NCI-H1694 treated with DMSO at 0.1 percent for 48 hours (cell line): ENCODE measurements around the gene SSR1.

Experiments
- DNase-seq: peaks from one replicate; lab custom pipeline; 2025; lab: John Stamatoyannopoulos, UW

The SSR1 gene

DNA sequence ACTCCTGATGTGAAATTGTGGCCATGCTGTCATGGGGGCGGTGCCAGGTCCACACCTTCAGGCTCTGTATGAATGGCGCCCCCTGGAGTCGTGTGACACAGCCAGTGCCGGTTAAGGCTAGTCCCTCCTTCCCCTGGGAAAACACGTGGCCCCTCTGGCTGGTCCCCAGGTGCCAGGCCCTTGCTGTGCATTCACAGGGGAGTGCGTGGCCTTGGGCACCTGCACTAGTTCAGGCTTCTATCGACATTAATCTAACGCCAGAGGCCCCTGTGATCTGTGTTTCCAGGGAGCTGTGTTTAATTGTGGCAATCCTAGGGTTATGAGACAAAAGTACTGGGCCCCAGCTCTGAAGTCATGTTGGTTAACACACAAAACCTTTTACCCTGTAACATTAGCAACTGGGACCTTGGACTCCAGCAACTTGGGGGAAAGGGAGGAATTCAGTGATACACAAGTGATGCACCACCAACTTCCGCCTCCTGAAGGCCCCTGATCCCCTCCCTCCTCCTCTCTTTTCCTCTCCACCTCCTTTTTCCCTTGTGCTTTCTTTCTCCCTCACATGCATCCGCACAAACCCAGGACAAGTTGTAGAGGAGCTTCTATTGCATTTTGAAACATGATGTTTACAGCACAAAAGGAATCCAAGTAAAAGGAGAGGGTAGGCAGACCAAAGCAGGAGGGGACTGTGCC is 74.0 kb downstream of the SSR1 start:
- peak; percentile 94 for DNase-seq

- DNase-seq: no peak
These were observed 74.5 kb downstream of the SSR1 start for GRCh38 chr6:7238526-7238899.

- DNase-seq: no peak
These were observed 75.3 kb downstream of the SSR1 start for GRCh38 chr6:7237653-7238188.

GRCh38 chr6:7236306-7237209 is 76.4 kb downstream of the SSR1 start:
- DNase-seq: no peak

DNA sequence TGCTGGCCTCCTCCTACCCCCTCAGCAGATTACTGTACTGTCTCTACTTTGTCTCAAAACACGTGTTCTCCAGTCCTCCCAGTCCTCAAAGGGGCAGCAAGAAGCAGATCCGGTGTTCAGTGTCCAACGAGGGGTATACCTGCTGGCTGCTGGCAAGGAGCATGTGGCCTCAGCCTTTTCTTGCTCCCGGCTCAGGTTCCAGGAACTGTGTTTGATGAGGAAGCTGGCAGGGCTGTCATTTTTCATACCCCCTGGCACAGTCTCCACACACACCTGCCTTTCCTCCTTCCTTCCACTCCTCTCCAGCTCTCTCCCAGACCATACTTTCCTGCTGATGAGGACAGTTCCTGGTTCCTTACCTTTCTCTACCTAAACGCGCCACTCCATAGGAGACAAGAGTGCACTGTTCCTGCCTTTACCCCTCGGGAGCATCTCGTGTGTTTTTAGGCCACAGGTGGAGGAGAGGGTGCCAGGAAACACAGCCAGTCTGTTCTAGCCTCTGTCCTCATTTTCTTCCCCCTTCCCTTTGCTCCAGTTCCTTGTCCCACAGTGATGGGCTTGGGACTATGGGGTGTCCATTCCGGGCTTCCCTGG is 77.2 kb downstream of the SSR1 start:
- no peak for DNase-seq

DNA sequence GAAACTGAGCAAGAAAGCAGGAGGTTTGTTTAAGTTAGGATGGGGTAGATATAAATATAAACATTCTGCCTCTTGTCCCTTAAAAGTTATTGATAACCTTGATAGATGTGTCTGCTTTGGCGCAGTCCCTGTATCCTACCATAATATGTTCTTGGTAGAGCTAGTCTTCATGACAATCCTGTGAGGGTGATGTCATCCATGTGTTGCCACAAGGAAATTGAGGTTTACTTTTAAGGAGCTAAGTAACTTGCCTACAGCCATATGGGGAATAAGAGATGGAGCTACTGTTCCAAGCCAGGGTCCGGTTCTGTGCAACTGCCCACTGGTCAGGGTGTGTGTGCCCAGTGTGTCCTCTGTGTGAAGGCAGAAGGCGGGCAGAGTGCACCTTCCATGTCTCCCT is 78.5 kb downstream of the SSR1 start:
- no peak for DNase-seq

DNA sequence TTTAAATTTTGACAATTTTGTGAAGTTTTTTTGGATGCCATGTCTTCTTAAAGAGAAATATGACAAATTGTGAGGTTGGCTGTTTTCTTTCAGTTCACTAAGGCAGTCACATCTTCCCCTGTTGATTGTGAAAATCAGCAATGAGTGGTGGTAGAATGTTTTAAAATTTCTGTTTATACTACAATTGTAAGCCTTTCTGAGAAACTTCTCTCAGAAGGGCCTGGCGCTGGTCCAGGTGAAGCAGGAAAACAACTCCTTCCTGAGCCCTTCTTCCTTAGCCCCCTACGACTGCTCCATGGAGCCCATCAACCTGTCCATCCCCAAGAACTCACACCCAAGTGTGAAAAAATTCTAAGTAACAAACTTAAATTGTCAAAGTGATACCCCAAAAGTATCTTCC is 80.6 kb downstream of the SSR1 start:
- DNase-seq: no peak

DNA sequence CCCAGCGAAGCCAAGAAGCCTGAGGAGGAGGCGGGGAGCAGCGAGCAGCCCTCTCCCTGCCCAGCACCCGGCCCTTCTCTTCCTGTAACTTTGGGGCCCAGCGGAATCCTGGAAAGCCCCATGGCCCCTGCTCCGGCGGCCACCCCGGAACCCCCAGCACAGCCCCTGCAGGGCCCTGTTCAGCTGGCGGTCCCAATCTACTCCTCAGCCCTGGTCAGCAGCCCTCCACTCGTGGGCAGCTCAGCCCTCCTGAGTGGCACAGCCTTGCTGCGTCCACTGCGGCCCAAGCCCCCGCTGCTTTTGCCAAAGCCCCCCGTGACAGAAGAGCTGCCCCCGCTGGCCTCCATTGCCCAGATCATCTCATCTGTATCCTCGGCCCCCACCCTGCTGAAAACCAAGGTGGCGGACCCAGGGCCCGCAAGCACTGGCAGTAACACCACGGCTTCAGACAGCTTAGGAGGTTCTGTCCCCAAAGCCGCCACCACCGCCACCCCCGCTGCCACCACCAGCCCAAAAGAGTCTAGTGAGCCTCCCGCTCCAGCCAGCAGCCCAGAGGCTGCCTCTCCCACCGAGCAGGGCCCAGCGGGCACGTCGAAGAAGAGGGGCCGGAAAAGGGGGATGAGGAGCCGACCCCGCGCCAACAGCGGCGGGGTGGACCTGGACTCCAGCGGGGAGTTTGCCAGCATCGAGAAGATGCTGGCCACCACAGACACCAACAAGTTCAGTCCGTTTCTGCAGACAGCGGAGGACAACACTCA is 81.9 kb downstream of the SSR1 start:
- DNase-seq: no peak

GRCh38 chr6:7230327-7230691 is 82.7 kb downstream of the SSR1 start:
- DNase-seq: no peak

- no peak for DNase-seq
These were observed 83.3 kb downstream of the SSR1 start for GRCh38 chr6:7229376-7230326.

- no peak for DNase-seq
These were observed 84.2 kb downstream of the SSR1 start for GRCh38 chr6:7228662-7229375.

GRCh38 chr6:7224731-7225130 is 88.3 kb downstream of the SSR1 start:
- no peak for DNase-seq

DNA sequence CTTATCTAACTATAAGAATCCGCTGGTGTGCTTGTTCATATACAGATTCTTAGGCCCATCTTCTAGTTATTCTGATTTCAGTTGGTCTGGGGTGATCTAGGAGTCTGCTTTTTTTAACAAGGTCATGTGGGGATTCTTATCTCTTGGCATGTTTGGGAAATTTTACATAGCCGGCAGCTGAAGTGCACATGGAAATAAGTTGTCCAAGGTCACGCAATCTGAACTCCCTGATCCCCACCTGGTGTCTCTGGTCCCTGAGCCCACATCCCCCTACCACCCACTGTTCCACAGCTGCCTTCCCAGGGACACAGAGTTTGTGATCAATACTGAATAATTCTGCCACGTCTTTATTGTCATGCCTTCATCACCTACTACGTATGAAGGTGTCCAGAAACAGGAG is 90.8 kb downstream of the SSR1 start:
- DNase-seq: no peak

DNA sequence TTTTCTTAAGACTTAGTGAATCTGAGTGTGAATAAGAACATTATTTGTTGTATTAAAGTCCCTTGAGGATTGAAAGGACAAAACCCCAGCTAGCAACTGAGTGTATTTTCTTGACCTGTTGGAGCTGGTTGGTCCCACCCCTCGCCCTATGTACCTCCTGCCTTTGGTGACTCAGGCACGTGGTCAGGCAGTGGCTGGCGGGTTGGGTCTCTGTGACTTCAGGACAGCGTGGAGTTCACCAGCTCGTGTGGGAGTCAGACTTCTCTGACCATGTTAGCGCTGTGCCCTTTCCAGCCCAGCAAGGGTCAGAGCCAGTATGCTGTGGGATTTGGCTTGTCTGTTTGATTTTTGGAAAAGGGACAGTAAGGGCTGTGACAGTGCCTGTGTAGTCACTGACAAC is 93.7 kb downstream of the SSR1 start:
- no peak for DNase-seq

DNA sequence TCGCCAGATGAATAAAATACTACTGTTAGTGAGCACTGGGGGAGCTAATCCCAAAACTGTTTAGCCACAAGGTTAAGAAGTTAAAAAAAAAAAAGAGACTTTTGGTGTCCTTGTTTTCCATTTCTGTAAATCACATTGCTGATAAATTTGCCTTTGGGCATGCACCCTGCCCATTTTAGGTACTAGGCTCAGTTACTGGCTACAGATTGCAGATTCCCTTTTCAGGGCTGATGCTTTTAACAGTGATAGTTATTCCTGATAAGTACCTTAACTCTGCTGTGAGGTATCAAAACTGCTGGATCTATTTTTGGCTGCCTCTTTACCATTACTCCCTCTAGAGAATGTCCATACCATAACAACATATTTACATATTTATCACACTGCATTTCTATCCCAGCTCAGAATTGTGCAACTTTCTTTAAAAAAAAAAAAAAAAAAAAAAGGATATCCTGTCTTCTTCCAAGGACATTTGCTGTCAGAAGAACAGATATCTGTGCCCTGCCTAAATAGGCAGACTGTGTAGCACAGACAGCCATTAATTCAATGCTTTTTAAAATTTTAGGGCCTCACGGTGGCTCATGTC is 94.5 kb downstream of the SSR1 start:
- DNase-seq: no peak
